Uterus (tissue), 2 donors: Measurements from ENCODE around the gene CDC73.

Source experiments
- CTCF ChIP-seq, 4 experiments: fragments of 200-600 bp in 2 of 4; fragments of 450-650 bp in 2 of 4; sonication (generic) in 2 of 4; IDR thresholded peaks; one replicate each; pipeline ENCODE4 v1.5.1; 2016 to 2019; ENCODE audit warnings: antibody characterized with exemption in 4 of 4, mild to moderate bottlenecking in 2 of 4, moderate library complexity in 1 of 4
- POLR2A ChIP-seq, 2 donors: fragments of 450-650 bp; IDR thresholded peaks; one replicate each; pipeline ENCODE4 v1.6.1; 2016; ENCODE audit warnings: antibody characterized with exemption in 2 of 2, mild to moderate bottlenecking in 1 of 2, moderate library complexity in 1 of 2

- TF ChIP-seq CTCF (IDR thresholded peaks at IDR 0.05) (no peak), POLR2A (IDR thresholded peaks at IDR 0.05) (no peak)
Observed at GRCh38 chr1:193157360-193157759, 35.5 kb downstream of the CDC73 start.
